DND-41 (cell line): Measurements from ENCODE around the gene HNRNPA0.

ENCODE experiments used
- EZH2 ChIP-seq: IDR thresholded peaks from 3 replicates; pipeline ENCODE4 v1.6.1; 2012; ENCODE audit warnings: borderline replicate concordance, low read depth, mild to moderate bottlenecking, moderate library complexity, low read length, inconsistent platforms; ENCODE audit not compliant: severe bottlenecking
- TF ChIP-seq, protein P1 (sequence below): IDR thresholded peaks from 2 replicates; pipeline ENCODE4 v1.5.1; 2012; ENCODE audit warnings: borderline replicate concordance, low read length, moderate library complexity, mild to moderate bottlenecking; ENCODE audit not compliant: poor library complexity, severe bottlenecking; ENCODE audit errors: extremely low read depth

DNA sequence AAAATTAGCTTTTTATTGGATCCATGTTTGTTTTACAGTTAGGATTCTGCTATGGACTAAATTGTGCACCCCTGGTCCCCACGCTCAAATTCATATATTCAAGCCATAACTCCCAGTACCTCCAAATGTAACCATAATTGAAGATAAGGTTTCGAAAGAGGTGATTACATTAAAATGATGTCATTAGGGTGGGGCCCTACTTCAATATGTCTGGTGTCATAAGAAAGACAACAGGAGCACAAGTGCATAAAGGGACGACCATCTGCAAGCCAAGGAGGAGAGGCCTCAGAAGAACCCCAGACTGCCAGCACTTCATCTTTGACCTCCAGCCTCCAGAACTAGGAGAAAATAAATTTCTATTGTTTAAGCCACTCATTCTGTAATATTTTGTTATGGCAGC, 7.4 kb upstream of the HNRNPA0 start:
- TF ChIP-seq, protein P1, sequence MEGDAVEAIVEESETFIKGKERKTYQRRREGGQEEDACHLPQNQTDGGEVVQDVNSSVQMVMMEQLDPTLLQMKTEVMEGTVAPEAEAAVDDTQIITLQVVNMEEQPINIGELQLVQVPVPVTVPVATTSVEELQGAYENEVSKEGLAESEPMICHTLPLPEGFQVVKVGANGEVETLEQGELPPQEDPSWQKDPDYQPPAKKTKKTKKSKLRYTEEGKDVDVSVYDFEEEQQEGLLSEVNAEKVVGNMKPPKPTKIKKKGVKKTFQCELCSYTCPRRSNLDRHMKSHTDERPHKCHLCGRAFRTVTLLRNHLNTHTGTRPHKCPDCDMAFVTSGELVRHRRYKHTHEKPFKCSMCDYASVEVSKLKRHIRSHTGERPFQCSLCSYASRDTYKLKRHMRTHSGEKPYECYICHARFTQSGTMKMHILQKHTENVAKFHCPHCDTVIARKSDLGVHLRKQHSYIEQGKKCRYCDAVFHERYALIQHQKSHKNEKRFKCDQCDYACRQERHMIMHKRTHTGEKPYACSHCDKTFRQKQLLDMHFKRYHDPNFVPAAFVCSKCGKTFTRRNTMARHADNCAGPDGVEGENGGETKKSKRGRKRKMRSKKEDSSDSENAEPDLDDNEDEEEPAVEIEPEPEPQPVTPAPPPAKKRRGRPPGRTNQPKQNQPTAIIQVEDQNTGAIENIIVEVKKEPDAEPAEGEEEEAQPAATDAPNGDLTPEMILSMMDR, result no peak
- TF ChIP-seq EZH2, result no peak
